HL-60 (cell line): ENCODE data around the gene MYO1B.

Experiments used
- CTCF ChIP-seq: IDR thresholded peaks from one replicate; pipeline ENCODE4 v1.5.1; 2011; ENCODE audit warnings: low read length, control low read depth, inconsistent platforms; ENCODE audit not compliant: insufficient read depth
- GABPA ChIP-seq: IDR thresholded peaks from 2 replicates; pipeline ENCODE4 v1.6.1; 2012; ENCODE audit warnings: low read depth

GRCh38 chr2:191296083-191297006 is 51.1 kb downstream of the MYO1B start:
- TF ChIP-seq CTCF (no peak), GABPA (no peak)
